HL-60 (cell line): Measurements from ENCODE around the gene FARP2.

Experiments
- REST ChIP-seq: IDR thresholded peaks from 2 replicates; pipeline ENCODE4 v1.6.1; 2012; ENCODE audit warnings: low read depth; ENCODE audit not compliant: insufficient replicate concordance
- TF ChIP-seq, protein P1 (sequence below): IDR thresholded peaks from one replicate; pipeline ENCODE4 v1.5.1; 2011; ENCODE audit warnings: low read length, control low read depth, inconsistent platforms; ENCODE audit not compliant: insufficient read depth

GRCh38 chr2:241498115-241499070, 142.3 kb downstream of the FARP2 start:
- no peak for TF ChIP-seq REST
- TF ChIP-seq, protein P1, sequence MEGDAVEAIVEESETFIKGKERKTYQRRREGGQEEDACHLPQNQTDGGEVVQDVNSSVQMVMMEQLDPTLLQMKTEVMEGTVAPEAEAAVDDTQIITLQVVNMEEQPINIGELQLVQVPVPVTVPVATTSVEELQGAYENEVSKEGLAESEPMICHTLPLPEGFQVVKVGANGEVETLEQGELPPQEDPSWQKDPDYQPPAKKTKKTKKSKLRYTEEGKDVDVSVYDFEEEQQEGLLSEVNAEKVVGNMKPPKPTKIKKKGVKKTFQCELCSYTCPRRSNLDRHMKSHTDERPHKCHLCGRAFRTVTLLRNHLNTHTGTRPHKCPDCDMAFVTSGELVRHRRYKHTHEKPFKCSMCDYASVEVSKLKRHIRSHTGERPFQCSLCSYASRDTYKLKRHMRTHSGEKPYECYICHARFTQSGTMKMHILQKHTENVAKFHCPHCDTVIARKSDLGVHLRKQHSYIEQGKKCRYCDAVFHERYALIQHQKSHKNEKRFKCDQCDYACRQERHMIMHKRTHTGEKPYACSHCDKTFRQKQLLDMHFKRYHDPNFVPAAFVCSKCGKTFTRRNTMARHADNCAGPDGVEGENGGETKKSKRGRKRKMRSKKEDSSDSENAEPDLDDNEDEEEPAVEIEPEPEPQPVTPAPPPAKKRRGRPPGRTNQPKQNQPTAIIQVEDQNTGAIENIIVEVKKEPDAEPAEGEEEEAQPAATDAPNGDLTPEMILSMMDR, result no peak
